Hematopoietic multipotent progenitor cell treated with erythropoietin and hydrocortisone succinate and interleukin-3 and kit ligand, for 4 days (in vitro differentiated cells): Measurements from ENCODE around the gene C14orf180.

ENCODE experiments used
- DNase-seq: peaks from one replicate; pipeline ENCODE4 v3.0.0-alpha.2; 2015

The C14orf180 gene

DNA sequence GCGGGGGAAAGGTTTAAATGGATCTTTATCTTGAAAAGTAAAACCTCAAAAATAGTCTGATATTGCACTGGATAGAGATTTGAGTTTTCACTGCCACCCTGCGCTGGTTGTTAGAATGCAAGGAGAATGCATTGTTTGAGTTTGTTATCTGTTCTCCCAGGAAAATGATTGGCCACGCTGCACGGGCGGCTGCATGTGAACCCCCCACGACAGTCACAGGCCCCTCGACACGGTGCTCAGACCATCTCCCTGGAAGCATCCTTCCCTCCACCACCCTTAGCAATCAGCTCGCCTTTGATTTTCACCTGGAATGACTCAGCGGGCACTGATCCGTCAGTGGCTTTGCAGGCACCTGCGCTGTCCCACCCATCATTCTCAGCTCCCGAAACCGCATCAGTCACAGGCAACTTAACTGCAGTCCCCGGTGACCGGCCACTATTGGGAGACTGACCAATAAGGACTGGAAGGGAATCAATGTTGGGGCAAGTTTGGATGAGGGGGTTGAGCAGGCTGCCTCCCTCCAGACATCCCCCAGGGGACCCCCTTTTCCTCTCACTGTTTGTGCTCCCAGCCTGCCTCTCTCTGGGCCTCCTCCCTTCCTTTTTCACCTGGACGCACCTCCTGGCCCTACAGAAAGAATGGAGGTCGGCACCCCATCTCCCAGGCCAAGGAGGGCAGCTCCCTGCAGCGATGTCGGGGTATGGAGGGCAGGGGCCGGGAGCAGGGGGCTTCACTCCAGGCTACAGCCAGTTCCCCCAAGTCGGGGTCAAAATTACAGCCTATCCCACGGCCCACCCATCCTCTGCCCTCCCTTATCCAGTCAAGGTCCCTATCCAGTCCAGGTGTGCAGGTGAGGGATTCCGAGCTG lies 28.5 kb upstream of the C14orf180 start:
- no peak for DNase-seq

DNA sequence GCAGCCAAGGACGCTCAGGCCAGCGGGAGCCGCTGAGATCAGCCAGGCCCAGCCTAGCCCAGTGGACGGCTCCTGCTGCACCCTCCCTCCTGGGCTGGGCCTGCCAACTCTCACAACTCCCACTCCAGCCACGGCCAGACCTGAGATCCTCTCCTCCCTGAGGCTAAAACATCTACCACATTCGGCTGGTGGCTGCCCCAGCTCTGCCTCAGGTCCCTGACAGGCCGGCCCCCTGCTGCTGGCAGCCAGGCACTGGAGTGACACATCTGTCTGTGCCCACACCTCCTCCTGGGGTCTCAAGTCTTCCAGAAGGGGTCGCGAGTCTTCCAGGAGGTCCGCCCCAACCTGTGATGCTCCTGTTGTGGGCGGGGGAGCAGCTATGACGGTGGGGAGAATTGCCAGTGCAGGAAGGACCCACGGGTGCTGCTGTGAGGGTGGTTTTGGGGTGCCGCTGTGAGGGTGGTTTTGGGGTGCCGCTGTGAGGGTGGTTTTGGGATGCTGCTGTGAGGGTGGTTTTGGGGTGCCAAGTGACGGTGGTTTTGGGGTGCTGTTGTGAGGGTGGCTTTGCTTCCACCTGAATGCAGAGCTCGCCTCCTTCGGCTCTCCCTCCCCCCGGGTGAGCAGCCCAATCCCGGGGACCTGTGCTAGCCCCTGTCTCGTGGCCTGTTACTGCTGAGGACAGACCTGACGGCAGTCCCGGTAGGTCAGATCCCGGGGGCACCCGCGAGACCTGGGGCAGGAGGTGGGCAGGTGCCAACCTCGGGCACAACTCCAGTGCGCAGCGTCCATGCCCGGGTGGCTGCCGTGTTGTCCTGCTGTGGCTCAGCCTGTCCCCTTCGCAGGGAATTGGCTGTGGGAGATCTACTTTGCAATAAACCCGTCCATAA lies 27.5 kb upstream of the C14orf180 start:
- no peak for DNase-seq

DNA sequence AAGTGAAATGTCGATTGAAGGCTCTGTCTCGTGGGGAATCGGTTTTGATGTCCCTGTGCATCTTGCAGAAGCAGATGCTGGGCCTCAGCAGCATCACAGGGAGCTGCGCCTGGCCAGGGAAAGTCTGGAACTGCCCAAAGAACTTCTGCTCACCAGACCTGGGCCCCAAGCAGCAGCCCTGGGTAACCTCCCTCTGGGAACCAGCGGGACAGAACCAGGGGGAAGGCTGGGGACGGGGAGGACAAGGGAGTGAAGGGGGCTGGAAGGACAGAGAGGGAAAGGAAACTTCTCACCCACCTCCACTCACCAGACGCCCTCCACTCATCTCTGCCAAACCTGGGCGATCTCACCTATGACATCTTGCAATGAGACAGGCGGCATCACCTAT lies 26.8 kb upstream of the C14orf180 start:
- no peak for DNase-seq

DNA sequence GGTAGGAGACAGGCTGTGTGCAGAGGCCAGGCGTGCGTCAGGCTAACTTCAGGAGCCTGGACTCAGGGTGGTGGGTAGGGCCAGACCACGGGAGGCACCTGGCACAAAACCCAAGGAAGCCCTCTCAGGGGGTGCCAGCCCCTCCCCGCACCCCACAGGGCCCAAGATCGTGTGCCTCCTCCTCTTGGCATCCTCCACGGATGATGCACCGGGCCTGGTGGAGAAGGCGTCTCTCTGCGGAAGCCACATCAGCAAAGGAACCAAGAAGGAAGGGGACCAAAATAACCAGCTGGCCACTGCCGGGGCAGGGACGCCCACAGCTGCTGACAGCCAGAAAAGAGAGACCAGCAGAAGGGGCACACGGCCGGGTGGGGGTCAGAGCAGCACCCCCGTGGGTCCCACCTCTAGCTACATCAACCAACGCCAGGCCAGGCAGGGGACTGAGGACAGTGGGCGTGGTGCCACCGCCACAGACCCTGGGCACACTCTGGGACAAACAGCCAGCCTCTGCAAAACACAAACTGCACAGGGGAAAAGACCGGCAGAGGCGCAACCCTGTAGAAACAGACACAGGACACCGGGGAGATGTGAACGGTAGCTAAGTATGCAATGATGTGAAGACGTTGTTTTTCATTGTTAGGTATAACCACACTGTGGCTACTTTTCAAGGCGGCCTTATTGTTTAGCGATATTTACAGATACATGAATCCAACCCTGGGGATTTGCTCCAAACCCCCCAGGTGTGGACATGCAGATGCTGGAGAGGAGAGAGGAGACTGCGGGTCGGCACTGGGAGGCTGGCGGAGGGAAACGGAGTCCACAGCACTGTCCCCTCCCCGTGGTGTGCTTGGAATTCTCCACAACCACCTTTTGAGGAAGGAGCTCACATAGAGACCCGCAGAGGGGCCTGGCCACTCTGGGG lies 26.1 kb upstream of the C14orf180 start:
- DNase-seq = no peak

DNA sequence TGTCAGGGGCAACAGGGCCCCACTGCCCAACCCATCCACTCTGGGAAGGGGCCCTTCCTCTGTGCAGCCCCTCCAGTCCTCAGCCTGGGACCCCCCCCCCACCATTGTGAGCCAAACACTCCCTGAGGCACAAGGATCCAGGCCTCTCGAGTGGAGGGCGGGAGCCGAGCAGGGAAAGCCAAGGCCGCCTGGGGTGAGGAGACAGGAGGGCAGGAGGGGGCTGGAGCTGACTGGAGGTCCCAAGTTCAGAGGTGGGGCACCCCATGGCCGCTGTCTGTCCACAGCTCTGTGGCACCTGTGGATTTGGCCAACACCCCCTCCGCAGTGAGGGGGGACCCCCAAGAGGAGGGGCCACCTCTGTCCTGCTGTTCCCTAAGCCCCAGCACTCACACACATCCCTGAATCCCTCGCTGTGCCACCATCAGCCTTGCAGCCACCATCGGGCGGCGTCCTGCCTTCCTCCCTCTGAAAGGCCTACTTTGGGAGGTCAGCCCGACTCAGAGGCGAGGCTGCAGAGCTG lies 25.4 kb upstream of the C14orf180 start:
- DNase-seq = no peak

DNA sequence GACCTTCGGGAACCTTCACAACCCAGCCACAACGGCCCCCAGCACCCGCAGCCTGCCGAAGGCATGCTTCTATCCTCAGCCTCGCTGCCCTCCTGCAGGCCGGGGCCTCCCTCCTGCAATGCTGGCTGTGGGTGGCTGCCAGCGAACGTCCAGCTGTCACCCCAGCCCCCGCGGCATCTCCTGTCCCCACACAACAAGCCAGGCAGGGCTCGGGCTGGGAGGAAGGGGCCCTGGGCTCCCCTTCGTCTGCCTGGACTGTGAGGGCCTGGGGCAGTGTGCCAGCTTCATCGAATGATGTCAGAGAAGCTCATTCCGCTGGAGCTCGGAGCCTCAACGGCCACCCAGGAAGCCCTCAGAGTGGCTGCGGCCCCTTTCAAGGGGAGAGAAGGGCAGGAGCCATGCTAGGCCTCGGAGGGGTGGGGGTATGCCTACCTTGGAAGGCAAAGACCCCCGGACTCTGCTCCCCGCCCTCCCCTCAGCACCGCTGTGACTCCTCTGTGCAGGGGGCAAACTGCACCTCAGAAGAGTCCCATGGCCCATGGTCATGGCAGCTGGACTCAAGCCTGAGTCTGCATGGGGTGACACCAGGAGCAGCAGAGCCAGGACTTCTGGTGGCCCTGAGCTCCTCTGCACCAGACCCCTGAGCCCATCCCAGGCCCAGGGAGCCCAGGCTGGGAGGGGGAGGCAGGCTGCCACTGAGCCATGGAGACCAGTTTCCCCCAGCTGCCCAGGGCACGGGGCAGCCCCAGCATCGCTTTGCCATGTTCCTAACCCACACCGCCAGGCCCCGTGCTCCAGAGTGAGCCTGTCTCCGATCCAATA lies 24.7 kb upstream of the C14orf180 start:
- no peak for DNase-seq

DNA sequence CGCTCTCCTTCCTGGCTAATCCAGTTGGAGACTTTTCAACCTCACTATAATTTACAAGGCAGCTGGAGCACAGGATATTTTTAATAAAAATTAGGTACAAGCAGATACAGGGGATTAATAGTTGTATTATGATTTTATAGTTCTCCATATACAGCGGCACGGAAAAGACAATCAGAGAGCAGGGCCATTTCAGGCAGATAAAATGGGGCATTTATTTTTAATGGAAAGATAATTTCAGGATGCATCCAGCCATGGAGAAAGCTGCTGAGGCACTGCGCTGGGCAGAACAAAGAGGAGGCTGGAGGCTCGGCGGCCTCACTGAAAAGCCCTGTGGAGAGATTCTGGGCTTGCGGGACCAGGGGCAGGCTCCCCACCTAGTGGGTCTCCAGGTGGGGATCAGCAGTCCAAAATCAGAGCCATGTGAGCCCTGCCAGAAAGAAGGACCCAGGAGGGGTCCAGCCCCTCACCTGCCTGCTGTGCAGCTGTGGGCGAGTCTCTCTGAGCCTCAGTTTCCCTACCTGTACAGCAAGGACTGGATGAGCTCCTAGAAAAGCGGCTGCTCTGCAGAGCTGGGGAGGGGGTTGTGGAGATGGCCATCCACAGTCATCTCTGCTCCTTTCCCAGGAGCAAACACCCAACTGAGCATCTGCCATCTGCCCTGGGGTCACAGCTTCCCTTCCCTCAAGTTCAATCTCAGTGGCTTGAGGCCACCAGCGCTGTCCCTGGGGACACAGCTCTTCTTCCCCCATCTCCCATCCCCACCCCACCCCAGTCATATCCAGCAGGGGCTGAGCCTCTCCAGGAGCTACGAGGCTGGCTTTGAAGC lies 23.9 kb upstream of the C14orf180 start:
- DNase-seq = no peak

DNA sequence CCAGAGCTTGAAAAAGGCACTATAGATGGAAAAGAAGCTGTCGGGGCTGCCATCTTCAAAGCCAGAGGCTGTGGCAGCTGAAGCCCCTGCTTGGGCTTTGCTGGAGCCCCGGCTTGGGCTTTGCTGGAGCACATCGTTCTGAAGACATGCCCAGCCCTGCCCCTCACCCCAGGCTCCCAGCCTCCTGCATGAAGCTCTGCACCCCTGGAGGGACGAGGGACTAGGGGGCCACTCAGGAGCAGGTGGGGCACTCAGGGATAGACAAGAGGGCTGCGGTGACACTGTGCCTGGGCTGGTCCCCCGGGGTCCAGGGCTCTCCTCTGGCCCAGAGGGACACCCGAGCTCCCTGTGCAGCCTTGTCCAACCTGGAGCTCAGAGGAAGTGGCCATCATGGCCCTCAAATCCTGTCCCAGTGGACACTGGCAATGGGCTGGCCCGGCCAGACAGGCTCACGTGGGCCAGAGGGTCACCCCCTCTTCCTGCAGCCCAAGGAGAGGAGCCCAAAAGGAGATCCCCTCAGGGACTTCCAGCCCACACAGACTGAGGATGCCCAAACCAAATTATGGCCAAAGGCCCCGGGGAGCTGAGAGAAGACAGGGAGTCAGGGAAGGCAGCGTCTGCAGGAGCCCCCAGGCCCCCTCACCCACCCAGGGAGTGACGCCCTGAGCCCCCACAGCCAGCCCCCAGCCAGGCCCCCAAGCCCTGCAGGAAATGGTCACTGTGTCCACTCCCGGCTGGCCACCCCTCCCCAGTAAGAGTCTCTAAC lies 23.1 kb upstream of the C14orf180 start:
- no peak for DNase-seq

DNA sequence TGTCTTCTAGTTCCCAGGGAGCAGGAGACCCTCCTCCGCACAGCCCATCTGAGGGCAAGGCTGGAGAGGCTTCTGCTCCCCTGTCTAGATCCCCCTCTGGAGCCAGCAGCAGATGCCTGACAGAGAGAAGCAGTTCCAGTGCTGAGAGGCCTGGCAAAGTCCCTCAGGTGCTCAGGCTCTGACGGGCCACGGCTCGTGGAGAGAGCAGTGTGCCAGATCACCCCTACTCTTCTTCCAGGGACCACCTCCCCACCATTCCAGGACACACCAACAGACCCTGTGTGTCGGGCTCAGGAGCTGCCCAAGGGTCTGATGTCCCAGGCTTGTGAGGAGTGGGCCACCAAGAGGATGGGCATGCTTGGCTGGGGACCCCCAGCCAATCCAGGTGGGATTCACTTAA lies 22.5 kb upstream of the C14orf180 start:
- no peak for DNase-seq

DNA sequence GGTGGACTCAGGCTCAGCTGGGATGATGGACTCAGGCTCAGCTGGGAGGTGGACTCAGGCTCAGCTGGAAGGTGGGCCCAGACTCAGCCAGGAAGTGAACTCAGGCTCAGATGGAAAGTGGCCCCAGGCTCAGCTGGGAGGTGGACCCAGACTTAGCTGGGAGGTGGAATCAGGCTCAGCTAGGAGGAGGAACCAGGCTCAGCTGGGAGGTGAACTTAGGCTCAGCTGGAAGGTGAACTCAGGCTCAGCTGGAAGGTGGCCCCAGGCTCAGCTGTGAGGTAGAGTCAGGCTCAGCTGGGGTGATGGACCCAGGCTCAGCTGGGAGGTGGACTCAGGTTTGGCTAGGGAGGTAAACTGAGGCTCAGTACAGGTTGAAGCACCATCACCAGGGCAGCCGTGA lies 21.8 kb upstream of the C14orf180 start:
- no peak for DNase-seq

DNA sequence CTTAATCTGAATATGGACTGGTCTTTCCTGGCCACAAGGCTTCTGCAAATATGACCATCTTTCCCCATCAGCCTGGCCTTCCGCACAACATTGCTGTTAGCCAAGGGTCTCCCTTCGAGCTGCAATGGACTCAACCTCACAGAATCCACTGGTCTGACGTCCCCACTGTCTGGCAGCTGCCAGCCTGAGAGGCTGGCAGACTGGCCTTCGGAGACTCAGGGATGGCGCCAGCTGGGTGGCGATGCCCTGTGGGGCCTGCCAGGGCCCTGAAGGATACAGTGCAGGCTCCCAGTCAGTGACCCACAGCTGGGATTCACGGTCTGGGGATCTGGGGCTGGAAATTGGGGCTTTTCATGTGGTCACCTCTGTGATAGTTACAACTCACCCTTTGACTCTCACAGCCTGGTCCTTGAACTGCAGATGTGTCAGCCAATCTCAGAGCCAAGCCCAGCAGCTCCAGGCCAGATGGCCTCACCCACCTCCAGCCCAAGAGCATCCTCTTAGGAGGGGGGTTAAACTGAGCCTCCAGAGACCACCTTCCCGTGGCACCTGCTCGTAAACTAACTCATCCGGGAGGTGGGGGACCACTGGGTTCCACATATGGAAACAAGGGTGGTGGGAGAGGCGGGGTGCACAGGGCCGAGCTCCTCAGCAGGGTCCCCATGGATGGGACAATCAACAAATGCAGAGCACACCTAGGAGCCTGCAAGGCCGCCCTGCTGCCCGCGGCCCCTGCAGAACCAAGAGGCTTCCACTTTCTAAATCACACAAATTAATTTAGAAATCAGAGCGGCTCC lies 21.1 kb upstream of the C14orf180 start:
- DNase-seq = no peak

DNA sequence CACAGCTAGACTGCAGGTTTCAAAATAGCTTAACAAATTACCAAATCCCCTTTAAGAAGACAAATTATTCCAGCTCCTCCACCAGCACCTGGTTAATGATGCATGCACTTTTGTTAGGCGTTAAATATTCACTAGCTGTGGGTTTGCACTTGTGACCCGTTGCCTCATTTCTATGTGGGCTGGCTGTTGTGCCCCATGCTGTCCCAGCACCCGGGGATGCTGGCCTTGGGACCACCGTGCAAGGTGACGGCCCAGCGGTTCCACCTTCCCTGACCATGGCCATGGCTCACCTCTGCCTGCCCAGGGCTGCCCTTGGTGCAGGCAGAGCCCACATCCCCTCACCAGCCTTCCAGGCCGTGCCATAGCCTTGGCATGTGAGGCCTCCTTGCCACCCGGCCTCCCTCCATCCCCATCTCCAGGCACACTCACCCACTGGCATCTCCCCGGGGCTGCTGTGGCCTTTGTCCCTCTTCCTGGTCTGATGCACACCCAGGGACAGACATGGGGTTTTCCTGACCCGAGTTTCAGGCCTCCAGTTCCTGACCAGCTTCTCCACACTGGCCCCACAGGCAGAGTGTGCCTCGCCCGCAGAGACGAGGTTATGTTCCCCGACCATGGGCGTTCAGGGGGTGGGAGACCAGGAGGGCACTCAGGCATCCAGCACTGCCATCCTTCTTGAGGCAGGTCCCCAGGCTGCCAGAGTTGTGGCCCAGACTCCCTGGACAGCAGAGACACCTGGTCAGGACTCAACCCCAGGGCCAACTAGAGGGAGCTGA lies 20.3 kb upstream of the C14orf180 start:
- DNase-seq = no peak

DNA sequence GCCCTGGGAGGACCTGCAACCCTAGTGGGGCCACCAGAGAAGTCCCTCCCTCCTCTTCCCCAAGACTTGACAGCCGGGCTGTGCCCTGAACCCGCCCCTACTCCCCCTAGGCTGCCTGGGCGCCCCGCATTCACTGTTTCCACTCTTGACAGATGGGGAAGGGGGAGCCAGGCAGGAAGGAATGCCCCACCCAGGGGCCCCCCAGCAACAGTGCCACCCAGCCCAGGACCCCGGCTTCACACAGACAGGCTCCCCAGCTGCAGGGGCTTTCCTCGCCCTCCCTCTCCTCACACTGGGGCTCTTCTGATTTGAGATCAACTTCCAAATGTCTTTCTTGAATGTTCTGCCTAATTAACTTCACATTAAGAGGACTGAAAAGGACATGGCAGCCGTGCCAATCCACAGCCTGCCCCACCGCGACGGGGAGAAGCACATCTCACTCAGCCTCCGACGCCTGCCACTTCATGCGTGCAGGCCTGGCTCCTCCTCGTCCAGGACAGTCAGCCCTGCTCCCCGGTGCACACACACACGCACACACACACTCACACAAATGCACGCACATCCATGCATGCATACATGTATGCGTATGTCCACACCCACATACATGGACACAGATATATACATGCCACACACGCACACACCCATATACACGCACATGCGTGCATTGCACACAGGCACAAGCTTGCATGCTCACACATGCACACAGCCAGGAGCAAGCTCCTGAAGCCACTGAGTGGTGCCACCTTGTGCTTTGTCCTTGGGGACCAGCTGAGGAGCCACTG lies 19.6 kb upstream of the C14orf180 start:
- DNase-seq = no peak

DNA sequence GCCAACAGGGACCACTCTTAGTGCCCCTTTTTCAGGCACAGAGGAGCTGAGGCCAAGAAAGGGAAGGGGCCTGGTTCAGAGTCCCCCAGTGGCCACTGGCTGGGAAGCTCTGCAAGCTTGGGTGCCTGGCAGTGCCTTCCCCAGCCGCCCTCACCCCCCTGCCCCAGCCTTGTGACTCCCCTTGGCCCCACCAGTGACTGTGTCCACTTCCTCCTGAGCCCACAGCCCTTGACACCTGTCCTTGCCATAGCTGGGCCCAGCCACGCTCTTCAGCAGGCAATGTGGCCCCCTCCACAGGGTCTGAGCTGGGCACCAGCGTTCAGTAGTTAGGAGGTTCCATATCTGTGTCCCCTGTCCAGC lies 19.0 kb upstream of the C14orf180 start:
- no peak for DNase-seq

DNA sequence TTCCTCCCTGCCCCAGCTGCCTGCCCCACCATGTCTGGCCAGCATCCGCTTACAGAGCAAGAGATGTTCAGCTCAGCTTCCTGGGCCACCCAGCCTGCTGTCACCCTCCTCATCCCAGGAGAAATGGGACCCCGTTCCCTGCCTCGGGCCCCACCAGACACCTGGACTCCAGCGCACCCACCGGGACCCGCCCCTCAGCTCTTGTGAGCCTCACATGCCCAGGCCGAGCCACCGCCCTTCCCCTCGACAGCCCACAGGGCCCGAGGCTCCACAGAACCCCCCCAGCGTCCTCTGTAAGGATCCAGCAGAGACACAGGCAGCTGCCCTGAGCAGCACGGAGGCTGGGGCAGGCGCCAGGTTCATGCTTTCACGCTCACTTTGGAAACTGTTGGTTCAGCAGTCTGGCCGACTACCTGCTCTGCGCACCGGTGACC lies 18.4 kb upstream of the C14orf180 start:
- DNase-seq = no peak

DNA sequence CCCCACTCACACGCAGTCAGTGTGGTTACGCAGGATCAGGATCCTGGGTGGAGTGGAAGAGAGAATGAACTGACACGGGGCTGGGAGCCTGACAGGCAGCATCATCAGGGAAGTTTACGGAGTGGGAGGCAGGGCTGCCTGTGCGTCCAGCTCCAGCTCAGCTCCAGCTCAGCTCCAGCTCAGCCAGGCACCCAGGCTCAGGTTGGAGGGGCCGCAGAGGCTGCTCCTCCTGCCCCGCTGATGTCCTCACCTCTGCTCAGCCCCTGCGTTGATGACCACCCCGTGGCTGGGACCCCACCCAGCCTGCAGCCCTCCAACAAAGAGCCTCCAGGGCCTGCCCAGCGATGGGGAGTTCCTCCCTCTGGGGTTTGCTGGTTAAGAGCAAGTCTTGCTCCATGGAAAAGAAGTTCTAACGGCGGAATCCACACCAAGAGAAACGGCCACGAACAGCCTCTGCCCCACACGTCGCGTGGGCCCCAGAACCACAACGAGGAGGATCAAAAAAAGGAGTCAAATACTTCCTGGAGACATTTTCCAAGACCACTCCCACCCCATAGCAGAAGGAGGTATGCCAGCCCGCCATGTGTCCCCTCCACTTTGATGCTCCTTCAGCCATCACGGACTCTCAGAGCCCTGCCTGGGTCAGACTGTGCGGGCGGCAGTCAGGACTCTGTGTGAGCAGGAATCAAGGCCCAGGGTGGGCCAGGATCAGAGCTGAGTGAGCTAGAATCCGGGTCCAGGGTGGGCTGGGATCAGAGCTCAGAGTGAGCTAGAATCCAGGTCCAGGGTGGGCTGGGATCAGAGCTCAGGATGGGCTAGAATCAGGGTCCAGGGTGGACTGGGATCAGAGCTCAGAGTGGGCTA lies 17.7 kb upstream of the C14orf180 start:
- no peak for DNase-seq

DNA sequence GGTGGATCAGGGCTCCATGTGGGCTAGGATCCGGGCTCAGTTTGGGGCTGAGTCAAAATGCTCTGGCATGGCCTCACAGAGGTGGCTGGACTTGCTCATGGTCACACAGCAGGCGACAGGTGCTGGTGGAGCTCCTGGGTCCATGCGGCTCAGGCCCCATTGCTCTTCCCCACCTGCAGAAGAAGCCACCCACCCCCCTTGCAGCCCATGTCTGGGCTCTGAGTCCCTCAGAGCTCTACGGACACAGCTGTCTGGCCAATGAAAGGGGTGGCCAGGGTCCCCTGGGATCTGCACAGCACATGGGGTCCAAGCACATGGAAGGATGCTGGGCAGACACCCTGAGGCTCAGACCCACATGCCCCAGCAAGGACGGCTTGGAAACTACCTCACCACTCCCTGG lies 17.0 kb upstream of the C14orf180 start:
- DNase-seq = no peak
